Stimulated activated CD4-positive, alpha-beta T cell treated with anti-CD3 and anti-CD28 coated beads, Interleukin-2, amount 100 ng/mL, for 48 hours (primary cell): ENCODE data around the gene HTR1E.
"Not testable (repeated sequence)": the region's sequence is repeated elsewhere in the genome, so short reads cannot be mapped to it uniquely, and the experiment has no call there.

Source experiments
- DNase-seq, 2 donors: peaks; one replicate each; pipeline ENCODE4 v3.0.0-alpha.2; 2020

Gene HTR1E

DNA sequence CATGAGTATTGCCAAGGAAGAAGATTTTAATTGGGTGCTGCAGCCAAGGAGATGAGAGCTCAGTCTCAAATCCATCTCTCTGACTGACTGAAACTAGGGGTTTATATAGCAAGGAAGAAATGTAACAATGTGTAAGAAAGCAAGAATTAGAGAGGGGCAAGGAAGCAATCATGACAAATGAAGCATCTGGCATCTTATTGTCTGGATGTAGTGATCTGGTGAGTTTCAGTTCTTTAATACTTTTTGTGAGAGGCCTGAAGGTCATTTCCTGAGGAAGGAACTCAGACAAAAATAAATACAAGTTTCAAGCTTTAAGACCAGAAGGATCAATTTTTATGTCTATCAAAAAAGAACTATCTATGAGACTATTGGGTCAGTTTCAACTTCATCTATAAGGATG is 64.2 kb downstream of the HTR1E start:
- DNase-seq: no peak

DNA sequence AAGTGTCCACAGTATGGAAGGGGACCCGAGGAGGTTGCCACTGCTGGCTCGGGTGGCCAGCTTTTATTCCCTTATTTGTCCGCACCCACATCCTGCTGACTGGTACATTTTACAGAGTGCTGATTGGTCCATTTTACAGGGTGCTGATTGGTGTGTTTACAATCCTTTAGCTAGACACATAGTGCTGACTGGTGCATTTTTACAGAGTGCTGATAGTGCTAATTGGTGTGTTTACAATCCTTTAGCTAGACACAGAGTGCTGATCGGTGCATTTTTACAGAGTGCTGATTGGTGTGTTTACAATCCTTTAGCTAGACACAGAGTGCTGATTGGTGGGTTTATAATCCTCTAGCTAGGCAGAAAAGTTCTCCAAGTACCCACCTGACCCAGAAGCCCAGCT is 65.1 kb downstream of the HTR1E start:
- DNase-seq: not testable (repeated sequence)

DNA sequence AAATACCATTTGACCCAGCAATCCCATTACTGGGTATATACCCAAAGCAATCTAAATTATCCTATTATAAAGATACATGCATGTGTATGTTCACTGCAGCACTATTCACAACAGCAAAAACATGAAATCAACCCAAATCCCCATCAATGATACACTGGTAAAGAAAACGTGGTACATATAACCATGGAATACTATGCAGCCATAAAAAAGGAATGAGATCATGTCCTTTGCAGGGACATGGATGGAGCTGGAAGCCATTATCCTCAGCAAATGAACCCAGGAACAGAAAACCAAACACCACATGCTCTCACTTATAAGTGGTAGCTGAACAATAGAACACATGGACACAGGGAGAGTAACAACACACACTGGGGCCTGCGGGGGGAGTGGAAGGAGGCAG is 69.2 kb downstream of the HTR1E start:
- not testable (repeated sequence) for DNase-seq

DNA sequence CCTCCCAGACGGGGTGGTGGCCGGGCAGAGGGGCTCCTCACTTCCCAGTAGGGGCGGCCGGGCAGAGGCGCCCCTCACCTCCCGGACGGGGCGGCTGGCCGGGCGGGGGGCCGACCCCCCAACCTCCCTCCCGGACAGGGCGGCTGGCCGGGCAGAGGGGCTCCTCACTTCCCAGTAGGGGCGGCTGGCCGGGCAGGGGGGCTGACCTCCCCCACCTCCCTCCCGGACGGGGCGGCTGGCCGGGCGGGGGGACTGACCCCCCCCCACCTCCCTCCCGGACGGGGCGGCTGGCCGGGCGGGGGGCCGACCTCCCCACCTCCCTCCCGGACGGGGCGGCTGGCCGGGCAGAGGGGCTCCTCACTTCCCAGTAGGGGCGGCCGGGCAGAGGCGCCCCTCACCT is 72.3 kb downstream of the HTR1E start:
- DNase-seq: not testable (repeated sequence)

DNA sequence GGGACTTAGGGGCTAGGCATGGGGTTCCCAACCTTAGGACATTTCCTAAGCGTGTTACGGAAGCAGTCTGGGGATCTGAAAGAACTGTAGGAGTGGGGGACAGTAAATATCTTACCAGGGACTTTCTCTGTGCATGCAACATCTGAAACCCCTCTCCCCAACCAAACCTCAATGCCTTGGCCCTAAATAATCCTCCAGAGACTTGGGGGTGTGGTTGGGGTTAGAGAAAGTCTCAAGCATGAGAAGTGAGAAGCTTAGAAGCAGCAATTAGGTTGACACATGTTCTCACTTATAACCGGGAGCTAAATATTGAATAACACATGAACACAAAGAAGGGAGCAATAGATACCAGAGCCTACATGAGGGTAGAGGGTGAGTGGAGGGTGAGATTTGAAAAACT is 74.7 kb downstream of the HTR1E start:
- DNase-seq: no peak

DNA sequence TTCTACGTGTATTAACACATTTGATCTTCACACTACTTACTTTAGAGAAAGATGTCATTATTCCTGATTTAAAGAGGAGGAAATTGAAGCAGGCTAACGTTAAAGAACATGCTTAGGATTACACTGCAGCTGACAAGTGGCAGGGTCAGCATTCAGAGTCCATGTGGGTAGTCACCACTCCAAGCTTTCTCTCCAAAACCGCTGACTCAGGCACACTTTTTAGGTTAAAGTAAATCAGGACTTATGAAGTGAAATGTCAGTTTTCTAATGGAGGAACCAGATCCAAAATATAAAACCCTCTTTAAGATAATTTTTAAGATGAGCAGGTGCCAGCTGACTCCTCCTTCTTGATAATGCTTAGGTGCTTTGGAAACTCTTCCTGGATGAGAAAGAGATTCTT is 75.4 kb downstream of the HTR1E start:
- DNase-seq: no peak

DNA sequence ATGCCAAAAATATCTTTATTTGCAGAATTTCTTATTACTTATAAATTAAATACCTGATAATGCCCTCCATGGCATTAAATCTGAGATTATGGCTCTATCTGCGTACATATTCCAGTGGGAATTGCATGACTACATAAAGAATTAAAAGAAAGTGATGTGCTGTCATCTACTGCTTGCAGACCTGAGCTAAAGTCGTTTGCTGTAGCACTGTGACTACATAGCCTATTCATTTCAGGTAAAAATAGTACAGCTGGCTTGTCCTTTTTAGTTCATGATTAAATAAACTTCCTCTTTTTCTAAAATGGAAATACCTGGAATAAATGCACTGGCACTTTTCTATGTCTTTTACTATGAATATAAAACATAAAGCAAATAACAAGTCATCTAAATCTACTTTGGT is 79.4 kb downstream of the HTR1E start:
- DNase-seq: no peak

DNA sequence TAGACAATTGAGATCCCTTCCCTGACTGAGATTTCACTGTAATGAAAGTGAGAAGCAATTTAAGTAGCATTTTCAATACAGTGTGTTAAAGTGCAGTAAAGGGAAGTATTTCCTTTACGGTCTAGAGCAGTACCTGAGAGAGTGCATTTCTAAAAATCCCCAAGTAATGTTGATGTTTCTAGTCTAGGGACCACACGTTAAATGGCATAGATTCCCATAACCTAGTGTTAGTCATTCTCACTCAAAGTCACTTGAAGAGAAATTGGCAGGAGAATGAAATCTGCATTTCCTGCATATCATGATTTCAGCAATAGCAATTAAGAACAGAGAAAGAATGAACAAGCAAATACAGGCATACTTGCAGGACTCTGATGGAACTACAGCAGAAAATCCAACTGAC is 89.7 kb downstream of the HTR1E start:
- no peak for DNase-seq

DNA sequence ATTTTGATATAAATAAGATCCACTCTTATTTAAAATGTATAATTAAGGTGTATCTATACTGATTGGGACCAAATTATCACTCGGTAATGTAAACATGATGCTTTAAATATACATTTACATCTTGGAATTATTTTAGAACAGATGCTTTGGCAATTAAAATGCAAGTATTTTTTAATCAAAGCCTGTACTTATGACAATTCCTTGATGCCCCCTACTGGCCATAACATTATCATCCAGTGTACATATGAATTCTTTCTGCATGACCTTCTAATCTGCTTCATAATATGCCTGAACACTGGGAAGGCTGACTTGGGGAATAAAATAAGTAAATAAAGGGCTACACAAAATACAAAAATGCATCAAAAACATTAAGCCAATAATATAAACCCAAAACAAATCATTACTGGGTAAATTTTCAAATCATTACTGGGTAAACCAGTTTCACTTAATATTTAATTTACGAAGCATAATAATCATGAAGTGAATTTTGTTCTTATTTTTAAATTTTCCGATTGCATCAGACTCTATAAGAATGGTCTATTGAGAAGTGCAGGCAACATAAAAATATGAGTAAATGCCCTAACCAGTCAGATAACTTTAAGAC is 92.5 kb downstream of the HTR1E start:
- no peak for DNase-seq

DNA sequence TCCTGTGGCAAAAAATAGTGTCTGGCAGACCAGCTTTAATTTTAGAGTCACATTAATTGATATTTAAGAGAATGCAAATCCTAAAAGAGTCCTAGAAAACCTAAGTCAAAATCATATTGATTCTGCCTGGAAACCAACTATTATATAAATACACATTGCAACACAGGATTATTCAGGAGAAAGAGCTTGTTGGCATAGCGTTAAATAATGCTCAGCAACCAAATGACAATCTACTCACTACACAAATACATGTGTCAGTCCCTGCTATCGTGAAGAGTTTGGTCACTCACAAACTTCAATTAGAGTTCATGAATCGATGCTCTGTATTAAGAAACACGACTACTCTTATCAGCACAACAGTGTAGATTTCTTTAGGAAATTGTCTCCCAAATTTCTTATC is 103.4 kb downstream of the HTR1E start:
- DNase-seq: no peak

DNA sequence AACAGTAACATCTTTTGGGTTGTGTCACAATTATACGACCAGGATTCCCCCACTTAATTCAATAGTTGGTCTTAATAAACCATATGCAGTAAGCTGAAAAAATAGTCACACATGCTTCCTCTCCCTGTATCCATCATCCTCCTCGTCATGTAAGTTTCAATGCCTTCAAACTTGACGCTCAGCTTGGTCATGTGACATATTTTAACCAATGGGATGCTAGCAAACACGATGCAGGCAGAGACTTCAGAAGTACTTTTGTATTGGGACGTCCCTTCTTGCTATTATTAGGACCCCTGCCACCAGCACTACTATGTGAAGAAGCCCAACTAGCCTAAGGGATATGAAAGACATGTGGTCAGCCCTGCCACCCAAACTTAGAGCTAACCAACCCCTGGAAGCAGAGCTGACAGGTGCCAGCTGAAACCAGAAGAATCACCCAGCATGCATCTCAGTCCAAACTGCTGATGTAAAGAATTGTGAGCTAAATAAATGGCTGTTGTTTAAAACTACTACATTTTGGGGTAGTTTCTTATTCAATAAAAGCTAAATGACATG is 108.3 kb downstream of the HTR1E start:
- DNase-seq: no peak

DNA sequence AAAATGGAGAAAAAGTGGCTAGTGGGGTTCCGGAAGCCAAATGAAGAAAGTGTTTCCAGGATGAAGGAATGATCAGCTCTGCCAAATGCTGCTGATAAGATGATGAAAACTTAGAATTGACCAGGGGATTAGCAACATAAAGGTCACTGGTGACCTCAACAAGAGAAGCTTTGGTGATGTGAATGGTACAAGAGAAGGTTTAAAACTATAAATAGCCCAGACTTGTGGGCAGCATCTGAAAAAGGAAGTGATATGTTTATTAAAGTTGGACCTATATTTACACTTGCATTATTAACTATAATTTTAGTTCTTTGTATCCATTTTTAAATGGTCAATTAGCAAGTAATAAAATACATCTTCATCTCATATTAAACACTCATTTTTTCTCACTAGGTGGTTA is 112.5 kb downstream of the HTR1E start:
- DNase-seq: no peak

DNA sequence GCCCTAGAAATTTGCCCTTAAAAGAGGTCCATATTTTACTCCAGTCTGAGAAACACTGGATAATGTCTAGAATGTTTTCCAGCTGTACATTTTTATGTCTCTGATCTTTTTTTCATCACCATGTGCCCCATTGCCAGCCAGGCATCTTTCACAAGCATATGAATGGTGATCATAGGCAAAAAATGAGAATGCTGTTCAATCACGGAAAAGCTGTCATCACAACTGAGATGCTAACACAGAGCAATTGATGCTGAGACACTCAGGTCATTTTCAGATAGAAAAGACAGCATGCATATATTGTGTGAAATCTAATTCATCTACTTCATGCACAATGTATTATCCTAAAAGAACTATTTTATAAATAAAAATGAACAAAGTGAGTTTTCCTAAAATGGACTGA is 116.0 kb downstream of the HTR1E start:
- DNase-seq: no peak

DNA sequence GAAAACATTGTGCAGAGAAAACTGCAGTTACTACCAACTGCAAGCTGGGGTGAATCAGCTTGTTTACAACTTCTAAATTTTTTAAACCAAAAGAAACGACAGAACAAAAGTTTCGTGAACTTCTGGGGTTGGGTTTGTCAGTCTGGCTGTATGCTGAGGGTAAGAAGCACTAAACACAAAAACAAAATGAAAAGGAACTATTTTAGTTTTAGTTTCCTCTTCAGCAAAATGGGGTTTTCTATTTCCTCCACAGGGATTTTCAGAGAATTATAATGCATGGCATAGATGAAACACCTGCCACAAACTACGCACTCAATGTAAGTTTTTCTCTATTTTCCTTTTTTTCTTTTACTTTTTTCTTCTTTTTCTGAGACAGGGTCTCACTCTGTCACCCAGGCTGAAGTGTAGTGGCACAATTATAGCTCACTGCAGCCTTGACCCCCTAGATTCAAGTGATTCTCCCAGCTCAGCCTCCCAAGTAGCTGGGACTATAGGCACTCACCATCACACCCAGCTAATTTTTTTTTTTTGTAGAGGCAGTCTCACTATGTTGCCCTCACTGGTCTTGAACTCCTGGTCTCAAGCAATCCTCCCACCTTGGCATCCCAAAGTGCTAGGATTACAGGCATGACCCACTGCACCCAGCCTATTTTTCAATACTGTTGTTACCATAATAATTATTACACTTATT is 117.0 kb downstream of the HTR1E start:
- no peak for DNase-seq

DNA sequence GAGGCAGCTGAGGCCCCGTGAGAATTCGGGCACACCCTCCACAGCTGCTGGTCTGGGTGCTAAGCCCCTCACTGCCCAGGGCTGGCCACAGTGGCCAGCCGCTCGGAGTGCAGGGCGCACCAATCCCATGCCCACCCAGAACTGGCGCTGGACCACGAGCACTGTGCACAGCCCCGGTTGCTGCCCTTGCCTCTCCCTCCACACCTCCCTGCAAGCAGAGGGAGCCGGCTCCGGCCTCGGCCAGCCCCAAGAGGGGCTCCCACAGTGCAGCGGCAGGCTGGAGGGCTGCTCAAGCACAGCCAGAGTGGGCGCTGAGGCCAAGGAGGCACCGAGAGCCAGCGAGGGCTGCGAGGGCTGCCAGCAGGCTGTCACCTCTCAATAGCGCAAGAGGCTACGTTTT is 122.6 kb downstream of the HTR1E start:
- DNase-seq: no peak

DNA sequence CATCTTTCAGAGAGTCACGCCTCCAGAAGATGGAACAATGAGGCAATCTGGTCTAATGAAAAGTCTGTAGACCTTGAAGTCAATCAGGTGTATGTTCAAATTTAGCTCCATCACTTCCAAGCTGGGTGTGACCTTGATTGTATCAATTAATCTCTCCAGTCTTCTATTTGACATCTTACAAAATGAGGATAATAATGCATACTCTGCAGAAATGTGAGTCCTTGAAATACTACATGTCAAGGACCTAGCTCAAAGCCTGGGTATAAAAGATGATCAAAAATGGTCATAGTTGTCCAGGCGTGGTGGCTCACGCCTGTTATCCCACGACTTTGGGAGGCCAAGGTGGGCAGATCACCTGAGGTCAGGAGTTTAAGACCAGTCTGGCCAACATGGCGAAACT is 127.8 kb downstream of the HTR1E start:
- no peak for DNase-seq
